ENCODE results near the gene CDYL. TPM values are rescaled to one million over a fixed set of nuclear protein-coding genes. Genes with fewer than 3 reads are reported as not detected.
A peak's percentile ranks its signal among the peaks of the same experiment; 100 is the strongest.

CDYL gene
- total RNA-seq, 1 experiment from 2014 or later, result 26.8 TPM

DNA sequence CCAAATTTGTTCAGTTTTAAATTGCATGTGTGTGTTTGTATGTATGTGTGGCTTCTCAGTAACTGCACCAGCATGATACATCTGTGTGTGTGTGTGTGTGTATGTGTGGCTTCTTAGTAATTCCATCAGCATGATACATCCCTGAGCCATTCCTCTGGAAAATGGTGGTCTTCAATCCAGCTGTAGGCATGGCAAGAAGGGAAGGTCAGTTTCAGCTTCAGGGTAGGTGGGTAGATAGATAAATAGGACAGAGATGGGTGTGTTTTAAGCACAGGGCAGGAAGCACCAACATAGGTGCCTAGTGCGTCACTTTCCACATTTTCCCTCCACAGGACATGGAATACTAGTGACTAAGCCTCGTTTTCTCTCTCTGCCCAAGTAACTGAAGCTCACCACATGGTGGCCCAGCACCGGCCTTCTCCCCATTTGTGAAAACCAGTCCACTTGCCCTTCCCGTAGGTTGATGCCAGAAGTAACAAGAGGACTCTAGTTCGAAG is 144.8 kb downstream of the CDYL start:
- no peak for DNase-seq
- H3K9me3 ChIP-seq, result no peaks in the 10 kb centered on the region
- H3K4me3 ChIP-seq, result no peak overlapping the region
- no peaks in the 10 kb centered on the region for H3K27me3 ChIP-seq
- H3K36me3 ChIP-seq, result no peaks in the 10 kb centered on the region

DNA sequence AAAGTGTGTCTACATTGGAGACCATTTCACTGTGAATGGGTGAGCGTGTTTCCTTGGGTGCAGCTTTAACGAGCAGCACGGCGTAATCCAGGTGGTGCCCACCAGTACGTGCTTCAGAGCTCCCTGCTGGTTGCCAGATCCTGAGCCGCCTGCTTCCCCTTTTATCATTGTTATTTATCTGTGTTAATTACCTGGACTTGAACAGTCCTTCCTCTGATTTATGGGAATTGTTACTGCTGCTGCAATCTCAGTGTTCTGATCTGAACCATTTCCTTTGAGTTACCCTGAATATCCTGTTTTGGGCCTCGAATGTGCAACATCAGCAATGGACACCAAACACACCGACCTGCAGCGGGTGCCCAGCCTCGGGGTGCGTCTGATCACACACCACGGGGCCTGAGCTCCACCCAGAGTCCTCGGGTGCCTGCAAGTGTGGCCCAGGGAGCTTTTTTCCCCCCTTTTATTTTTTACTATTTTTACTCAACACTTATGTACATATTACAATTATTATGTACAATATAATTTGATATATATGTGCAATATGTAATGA is 146.4 kb downstream of the CDYL start:
- no peak overlapping the region for H3K4me3 ChIP-seq
- H3K27me3 ChIP-seq, result no peaks in the 10 kb centered on the region
- H3K9me3 ChIP-seq, result no peaks in the 10 kb centered on the region
- no peak for DNase-seq
- H3K36me3 ChIP-seq, result no peaks in the 10 kb centered on the region

DNA sequence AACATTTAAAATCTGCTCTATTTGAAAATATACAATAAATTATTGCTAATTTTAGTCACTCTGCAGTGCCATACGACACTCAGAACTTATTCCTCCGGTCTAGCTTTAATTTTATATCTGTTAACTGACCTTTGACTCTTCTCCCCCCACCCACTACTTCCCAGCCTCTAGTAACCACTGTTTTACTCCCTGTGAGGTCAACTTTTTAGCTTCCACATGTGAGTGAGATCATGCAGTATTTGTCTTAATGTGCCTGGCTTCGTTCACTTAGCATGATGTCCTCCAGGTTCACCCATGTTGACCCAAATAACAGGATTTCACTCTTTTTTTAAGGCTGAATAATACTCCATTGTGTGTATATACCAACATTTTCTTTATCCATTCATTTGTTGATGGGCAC is 146.9 kb downstream of the CDYL start:
- Histone ChIP-seq H3K27me3 (no peaks in the 10 kb centered on the region), H3K36me3 (no peaks in the 10 kb centered on the region), H3K9me3 (no peaks in the 10 kb centered on the region), H3K4me3 (no peak overlapping the region)
- DNase-seq, result no peak

- no peaks in the 10 kb centered on the region for H3K36me3 ChIP-seq
- no peak for DNase-seq
- no peaks in the 10 kb centered on the region for H3K9me3 ChIP-seq
- no peak overlapping the region for H3K4me3 ChIP-seq
- no peaks in the 10 kb centered on the region for H3K27me3 ChIP-seq
Measured at GRCh38 chr6:4924661-4925271, 148.6 kb downstream of the CDYL start.

- no peaks in the 10 kb centered on the region for H3K27me3 ChIP-seq
- H3K9me3 ChIP-seq, result no peaks in the 10 kb centered on the region
- no peaks in the 10 kb centered on the region for H3K36me3 ChIP-seq
- DNase-seq, result no peak
- no peak overlapping the region for H3K4me3 ChIP-seq
Measured at GRCh38 chr6:4925580-4925979, 149.4 kb downstream of the CDYL start.

- no peak for DNase-seq
- H3K36me3 ChIP-seq, result no peaks in the 10 kb centered on the region
- H3K27me3 ChIP-seq, result no peaks in the 10 kb centered on the region
- no peaks in the 10 kb centered on the region for H3K9me3 ChIP-seq
- H3K4me3 ChIP-seq, result no peak overlapping the region
Measured at GRCh38 chr6:4928426-4928825, 152.2 kb downstream of the CDYL start.

- Histone ChIP-seq H3K9me3 (no peaks in the 10 kb centered on the region), H3K4me3 (no peak overlapping the region), H3K36me3 (no peaks in the 10 kb centered on the region), H3K27me3 (no peaks in the 10 kb centered on the region)
- DNase-seq, result no peak
Measured at GRCh38 chr6:4929097-4929718, 153.0 kb downstream of the CDYL start.

GRCh38 chr6:4930025-4930691 is 154.0 kb downstream of the CDYL start:
- H3K27me3 ChIP-seq, result no peaks in the 10 kb centered on the region
- H3K9me3 ChIP-seq, result no peaks in the 10 kb centered on the region
- no peak overlapping the region for H3K4me3 ChIP-seq
- no peaks in the 10 kb centered on the region for H3K36me3 ChIP-seq
- DNase-seq, result no peak

GRCh38 chr6:4931530-4932227 is 155.5 kb downstream of the CDYL start:
- Histone ChIP-seq H3K27me3 (no peaks in the 10 kb centered on the region), H3K9me3 (no peaks in the 10 kb centered on the region), H3K36me3 (no peaks in the 10 kb centered on the region; the same call in 1 of the 2 replicates), H3K4me3 (no peak overlapping the region)
- DNase-seq, result peak; percentile 13

DNA sequence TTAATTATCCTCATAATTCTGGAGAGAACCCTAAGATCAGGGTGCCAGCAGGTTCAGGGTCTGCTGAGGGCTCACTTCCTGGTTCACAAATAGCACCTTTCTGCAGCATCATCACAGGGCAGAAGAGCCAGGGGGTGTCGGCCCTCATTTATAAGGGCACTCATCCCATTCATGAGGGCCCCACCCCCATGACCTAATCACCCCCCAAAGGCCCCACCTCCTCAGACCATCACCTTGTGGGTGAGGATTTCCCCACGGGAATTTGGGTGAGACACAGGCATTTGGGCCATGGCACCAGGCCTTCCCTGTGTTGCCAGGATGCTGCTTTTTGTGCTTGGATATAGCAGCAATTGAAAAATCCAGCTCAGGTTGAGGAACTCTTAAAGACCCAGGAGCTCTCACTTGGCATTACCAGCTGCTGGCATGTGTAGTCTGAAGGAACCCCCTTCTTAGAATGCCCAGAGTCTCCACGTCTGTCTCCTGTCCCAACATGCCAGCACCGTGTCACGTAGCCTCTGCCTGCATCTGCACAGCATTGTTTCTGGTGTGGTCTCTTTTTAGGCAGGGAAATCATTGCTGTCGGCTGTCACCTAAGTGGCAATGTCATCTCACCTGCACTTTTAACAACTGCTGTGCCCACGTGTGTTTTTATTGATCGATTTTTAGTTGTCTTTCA is 156.2 kb downstream of the CDYL start:
- H3K9me3 ChIP-seq, result no peaks in the 10 kb centered on the region
- H3K36me3 ChIP-seq, result no peaks in the 10 kb centered on the region; the same call in 1 of the 2 replicates
- DNase-seq, result no peak
- H3K27me3 ChIP-seq, result no peaks in the 10 kb centered on the region
- no peak overlapping the region for H3K4me3 ChIP-seq

DNA sequence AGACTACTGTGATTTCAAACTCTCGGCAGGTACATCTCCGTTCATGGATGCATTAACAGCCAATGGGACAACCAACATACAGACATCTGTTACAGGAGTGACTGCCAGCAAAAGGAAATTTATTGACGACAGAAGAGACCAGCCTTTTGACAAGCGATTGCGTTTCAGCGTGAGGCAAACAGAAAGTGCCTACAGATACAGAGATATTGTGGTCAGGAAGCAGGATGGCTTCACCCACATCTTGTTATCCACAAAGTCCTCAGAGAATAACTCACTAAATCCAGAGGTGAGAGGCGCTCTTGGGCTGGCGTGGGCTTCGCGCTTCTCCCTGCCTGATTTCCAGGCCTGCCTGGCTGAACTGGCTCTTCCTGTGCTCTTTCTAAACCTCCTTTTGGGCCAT is 159.3 kb downstream of the CDYL start:
- H3K27me3 ChIP-seq, result no peaks in the 10 kb centered on the region
- no peak for DNase-seq
- H3K9me3 ChIP-seq, result no peaks in the 10 kb centered on the region
- no peak overlapping the region for H3K4me3 ChIP-seq
- H3K36me3 ChIP-seq, result no peaks in the 10 kb centered on the region; the same call in 1 of the 2 replicates

DNA sequence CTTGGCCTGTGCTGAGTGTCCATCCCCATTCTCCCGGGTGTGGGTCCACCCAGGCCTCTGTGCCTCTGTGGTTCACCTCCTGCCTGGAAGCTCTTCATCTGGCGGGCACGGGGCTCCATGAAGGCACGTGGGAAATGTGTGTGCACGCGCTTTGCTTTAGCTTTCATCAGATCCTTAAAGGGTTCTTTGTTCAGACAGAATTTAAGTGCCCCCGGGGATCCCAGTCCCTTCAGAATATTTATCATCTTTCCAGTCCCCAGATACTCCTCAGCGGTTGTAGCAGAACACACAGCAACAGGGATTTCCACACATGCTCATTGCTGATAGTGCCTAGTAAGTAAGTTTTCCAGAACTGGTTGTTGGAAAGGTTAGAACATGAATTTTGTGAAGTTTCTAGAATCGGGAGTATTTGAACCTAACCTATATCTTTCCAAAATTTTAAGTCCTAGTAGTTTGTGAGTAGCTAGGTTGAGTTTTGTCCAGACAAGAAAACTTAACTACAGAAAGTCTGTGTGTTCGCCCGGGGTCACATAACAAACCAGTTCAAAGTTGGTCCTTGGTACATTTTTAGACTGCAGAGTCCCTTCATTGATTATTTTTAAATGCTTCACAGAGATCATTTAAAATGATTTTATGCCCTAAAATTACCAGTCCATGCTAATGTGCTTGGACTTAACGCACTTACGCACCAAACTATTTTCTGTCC is 159.9 kb downstream of the CDYL start:
- DNase-seq, result no peak
- Histone ChIP-seq H3K36me3 (no peaks in the 10 kb centered on the region; the same call in 1 of the 2 replicates), H3K27me3 (no peaks in the 10 kb centered on the region), H3K4me3 (no peak overlapping the region), H3K9me3 (no peaks in the 10 kb centered on the region)

- no peaks in the 10 kb centered on the region; the same call in 1 of the 2 replicates for H3K36me3 ChIP-seq
- no peaks in the 10 kb centered on the region for H3K9me3 ChIP-seq
- H3K4me3 ChIP-seq, result no peak overlapping the region
- H3K27me3 ChIP-seq, result no peaks in the 10 kb centered on the region
- no peak for DNase-seq
Measured at GRCh38 chr6:4936681-4937041, 160.5 kb downstream of the CDYL start.

- Histone ChIP-seq H3K9me3 (no peaks in the 10 kb centered on the region), H3K36me3 (no peaks in the 10 kb centered on the region; the same call in 1 of the 2 replicates), H3K27me3 (no peaks in the 10 kb centered on the region), H3K4me3 (no peak overlapping the region)
- no peak for DNase-seq
Measured at GRCh38 chr6:4937414-4937813, 161.2 kb downstream of the CDYL start.

- no peaks in the 10 kb centered on the region for H3K27me3 ChIP-seq
- no peak for DNase-seq
- H3K36me3 ChIP-seq, result no peaks in the 10 kb centered on the region; the same call in 1 of the 2 replicates
- H3K4me3 ChIP-seq, result no peak overlapping the region
- H3K9me3 ChIP-seq, result no peaks in the 10 kb centered on the region
Measured at GRCh38 chr6:4939241-4939640, 163.0 kb downstream of the CDYL start.

DNA sequence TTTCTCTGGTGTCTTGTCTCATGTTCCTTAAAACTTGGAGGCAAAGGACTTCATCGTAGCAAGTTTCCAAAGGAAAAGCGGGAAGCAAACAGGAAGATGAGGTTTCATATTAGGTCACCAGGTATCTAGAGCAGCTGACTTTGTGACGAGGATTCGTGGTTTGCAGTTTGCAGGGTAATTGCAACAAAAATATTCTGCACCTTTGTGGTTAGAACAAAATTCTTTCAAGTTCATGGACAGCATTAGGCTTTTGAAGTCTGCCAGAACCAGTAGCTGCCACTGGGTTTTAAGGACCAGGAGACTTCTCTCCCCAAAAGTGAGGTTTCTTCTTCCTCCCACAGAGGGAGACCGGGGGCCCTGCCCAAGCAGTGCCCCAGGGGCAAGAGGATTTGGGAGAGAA is 164.2 kb downstream of the CDYL start:
- Histone ChIP-seq H3K36me3 (no peaks in the 10 kb centered on the region; the same call in 1 of the 2 replicates), H3K9me3 (no peaks in the 10 kb centered on the region), H3K4me3 (no peak overlapping the region), H3K27me3 (no peaks in the 10 kb centered on the region)
- DNase-seq, result no peak

Measured in MG63 (cell line).